Measurements from ENCODE around the gene TRAPPC14.
A peak's percentile ranks its signal among the peaks of the same experiment; 100 is the strongest.
"Not testable (repeated sequence)": the region's sequence is repeated elsewhere in the genome, so short reads cannot be mapped to it uniquely, and the experiment has no call there.

TRAPPC14 gene

DNA sequence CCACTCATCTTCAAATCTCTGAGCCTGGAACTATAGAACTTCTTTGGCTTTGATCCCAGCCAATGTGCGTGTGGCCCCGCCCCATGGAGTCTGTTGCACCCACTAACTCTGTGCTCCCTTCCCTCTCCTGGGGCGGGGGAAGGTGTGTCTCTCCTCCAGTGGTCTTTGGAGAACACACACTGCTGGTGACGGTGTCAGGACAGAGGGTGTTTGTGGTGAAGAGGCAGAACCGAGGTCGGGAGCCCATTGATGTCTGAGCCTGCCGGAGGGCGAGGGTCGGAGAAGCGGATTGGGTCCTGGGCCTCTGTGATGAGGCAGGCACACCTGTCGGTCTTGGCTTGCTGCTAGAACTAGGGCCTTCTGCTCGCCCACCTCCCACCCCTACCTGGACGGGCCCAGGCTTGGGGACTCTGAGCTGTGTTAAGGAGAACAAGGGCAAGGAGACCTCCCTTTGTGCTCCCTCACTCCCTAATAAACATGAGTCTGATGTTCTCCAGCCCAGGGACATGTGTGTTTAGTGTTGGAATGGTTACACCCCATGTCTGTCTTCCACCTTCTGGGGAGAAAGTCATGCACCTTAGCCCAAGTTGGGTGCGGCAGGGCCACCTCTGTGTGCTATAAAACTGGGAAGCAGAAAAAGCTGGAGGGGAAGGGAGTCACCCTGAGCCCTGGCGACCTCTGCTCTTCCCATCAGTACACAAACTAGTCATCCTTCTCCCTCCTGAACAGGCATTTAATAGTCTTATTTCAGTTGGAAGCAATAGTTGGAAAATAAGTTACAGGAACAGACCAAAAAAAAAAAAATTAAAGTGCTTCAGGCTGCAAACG, 4.6 kb downstream of the TRAPPC14 start:
- DNase-seq, result no peak

DNA sequence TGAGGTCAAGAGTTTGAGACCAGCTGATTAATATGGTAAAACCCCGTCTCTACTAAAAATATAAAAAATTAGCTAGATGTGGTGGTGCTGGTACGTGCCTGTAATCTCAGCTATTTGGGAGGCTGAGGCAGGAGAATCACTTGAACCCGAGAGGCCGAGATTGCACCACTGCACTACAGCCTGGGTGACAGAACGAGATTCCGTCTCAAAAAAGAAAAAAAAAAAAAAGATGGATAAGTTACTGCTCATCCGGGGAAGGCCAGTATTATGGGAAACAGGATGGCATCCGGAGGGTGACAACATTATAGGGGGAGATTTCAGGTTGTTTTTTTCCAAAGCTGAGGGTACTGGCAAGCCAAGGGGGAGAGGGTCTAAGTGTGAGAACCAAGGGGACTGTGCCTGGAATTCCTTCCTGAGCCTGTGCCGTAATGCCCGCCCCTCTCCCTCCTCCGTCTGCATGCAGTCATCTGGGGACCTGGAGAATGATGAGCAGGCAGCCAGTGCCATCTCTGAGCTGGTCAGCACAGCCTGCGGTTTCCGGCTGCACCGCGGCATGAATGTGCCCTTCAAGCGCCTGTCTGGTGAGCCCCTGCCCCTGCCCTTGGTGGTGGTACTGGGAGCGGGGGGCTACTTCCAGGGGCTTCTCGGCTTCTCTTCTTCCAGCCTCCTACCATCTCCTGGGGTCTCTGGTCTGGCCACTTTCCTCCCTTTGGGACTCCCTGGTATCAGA, 5.4 kb downstream of the TRAPPC14 start:
- DNase-seq, result no peak

DNA sequence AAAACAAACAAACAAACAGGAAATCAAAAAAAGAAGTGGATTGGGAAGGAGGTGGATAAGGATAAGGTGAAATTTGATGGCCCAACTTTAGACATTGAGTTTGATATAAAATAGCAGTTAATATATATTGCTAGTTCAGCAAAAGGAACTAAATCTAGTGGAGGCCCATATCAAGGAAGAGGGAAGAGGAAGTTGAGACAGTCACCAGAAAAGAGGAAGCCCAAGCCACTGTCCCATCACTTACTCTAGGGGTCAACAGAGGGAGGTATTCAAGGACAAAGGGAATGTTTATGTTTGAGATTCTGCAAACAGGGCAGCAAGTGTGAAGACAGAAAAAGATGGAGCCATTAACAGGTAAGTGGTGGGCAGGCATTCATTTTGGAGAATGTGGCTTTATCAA, 6.1 kb downstream of the TRAPPC14 start:
- DNase-seq, result no peak

DNA sequence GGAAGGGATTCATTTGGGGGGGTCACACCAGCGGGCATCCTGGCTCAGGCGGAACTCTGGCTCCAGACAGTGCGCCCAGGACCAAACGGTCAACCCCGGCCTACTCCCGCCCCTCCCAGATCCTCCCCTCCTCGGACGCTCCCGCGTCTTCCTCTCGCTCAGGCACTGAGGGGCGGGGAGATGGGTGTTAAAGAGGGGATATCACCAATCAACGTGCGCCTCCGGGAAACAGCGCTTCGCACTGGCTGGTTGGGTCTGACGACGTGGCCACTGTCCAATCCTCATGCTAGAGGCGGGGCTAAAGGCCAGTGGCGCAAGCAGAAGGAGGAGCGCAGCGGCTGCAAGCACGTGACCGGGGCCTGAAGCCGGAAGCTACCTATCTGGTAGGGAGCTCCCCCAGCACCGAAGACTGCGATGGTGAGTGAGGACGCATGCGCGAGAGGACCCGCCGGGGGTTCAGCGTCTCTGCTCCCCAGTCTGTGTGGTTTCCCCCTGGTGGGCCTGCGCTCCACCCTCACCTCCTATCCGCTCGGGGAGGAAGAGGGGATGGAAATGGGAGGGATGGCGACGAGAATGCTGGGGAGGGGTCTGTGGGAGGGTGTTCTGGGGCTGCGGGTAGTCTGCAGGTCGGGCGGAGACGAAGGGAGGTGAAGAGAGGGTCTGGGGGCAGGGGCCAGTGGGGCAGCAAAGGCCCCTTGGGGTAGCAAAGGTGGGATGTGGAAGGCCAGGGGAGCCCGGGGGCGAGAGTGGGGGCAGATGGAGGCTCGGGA, 9.8 kb downstream of the TRAPPC14 start, which contains the start of gene LAMTOR4:
Gene LAMTOR4, plus strand, starts transcription at position 360 of the 770 bp plus-strand sequence. Its CDS starts 55 bp downstream, at position 415.
- peak; percentile 96 for DNase-seq

DNA sequence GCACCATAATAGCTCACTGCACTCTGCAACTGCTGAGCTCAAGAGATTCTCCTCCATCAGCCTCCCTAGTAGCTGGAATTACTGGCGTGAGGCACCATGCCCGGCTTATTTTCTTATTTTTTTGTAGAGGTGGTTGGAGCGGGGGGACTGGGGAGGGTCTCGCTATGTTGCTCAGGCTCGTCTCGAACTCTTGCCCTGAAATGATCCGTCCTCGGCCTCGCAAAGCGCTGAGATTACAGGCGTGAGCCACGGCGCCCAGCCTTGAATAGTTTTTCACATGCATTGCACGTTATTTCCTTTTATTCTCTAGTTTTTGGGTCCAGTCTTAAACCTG, 10.3 kb downstream of the TRAPPC14 start:
- no peak for DNase-seq

DNA sequence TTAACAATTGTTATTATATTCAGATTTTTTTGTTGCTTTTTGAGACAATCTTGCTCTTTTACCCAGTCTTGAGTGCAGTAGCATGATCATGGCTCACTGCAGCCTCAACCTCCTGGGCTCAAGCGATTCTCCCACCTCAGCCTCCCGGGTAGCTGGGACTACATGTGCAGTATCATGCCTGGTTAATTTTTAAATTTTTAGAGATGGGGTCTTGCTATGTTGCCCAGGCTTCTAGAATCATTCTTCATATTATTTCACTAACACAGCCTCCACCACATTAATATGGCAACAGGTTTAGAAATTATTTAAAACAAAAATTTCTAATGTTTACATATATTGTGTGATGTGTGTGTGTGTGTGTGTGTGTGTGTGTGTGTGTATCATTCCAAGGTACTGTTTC, 11.2 kb downstream of the TRAPPC14 start:
- DNase-seq, result no peak

DNA sequence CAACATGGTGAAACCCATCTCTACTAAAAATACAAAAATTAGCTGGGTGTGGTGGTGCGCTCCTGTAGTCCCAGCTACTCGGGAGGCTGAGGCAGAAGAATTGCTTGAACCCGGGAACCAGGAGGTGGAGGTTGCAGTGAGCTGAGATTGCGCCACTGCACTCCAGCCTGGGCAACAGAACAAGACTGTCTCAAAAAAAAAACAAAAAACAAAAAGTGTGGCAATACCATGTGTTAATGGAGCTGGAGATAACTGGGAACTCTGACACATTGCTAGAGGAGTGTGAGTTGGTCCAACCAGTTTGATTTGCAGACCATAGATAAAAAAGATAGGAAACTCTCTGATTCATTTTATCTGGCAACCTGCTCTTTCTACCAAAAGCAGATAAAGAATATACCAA, 12.2 kb downstream of the TRAPPC14 start:
- DNase-seq, result not testable (repeated sequence)

DNA sequence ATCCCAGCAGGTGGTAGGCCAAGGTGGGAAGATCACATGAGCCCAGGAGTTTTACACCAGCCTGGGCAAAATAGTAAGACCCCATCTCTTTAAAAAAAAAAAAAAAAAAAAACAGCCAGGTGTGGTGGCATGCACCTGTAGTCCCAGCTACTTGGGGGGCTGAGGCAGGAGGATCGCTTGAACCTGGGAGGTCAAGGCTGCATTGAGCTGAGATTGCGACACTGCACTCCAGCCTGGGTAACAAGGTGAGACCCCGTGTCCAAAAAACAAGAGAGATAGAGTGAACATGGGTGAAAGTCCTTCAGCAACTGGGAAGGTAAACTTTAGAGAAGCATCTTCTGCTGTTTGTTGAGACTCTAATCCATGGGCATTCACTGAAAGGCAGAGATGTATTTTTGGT, 16.1 kb downstream of the TRAPPC14 start:
- DNase-seq, result no peak

DNA sequence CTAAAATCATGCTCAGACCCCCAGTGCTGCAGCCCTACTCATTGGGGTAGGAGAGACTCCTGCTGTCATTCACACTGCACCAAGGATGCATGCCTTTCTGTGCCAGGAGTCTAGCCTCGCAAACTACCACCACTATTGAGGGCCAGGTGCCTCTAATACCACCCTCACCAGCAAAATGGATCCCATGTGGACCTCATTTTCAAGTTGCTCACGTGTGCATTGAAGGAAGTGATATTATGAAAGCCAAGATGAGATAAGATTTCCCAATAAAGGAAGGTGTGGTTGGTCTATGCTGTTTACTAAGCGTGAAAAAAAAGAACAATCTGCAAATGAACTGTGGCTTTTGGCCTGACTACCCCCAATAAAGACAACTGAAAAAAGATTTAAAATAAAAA, 17.0 kb downstream of the TRAPPC14 start:
- DNase-seq, result no peak

DNA sequence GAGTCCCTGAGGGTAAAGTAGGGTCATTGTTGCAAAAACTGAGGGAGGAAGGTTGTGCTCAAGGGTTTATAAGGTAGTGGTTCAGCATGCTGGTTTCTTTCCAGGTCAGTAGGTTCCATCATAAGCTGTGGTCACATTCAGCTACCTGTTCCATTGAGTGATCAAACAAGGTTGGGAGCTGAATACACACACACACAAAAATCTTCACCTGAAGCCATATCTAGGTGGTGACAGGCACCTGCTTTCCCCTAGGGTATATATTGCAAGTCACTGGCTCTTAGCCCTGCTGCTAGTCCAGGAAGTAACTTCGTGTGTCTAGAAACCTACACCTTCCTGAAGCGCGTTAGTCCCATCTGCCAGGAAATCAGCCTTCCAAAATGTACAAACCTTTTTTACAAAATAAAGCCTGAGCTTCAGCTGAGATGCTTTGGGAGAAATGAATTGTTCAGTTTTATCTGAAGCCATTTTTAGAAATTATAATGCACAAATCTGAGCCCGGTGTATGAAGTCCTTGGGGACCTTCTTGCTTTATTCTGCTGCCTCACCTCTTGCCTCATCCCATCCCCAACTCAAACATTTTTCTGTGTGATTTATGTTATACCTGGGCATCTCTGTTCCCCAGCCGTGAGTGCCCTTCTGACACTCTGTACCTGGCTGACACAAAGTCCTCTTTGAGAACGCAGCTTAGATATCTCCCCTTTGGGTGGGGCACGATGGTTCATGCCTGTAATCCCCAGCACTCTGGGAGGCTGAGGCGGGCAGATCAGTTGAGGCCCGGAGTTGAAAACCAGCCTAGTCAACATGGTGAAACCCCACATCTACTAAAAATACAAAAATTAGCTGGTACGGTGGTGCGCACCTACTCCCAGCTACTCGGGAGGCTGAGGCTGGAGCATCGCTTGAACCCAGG, 20.4 kb downstream of the TRAPPC14 start:
- DNase-seq, result no peak

DNA sequence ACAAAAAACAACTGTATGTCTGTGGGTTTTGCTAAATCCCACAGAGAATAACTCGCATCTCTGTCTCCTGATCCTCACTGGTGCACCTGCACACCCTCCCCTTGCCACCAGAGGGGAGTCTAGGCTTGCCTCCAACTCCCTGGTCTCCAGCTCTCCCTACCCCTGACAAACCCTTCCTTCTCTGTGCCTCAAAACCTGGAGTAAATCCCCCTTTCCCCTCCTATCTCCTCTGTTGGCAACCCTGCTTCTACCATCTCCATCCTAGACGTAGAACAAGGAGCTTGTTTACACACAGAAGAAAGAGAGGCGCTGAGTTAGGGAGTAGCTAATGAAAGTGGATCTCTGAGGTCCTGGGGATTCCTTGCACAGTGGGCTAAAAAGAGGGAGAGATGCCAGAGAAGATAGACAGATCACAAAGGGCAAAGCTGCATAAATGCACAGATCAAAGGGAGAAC, 25.8 kb downstream of the TRAPPC14 start:
- peak; percentile 56 for DNase-seq

DNA sequence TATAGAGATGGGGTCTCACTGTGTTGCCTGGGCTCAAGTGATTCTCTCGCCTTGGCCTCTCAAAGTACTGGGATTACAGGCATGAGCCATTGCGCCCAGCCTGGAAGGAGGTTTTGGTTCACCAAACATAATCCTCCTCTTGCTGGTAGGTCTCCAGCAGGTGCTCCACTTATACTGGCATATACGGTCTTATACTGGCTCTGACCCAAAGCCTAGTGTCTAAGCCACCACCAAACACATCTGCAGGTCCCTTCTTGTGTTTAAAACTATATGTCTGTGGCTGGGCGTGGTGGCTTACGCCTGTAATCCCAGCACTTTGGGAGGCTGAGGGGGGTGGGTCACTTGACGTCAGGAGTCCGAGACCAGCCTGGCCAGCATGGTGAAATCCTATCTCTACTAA, 26.4 kb downstream of the TRAPPC14 start:
- no peak for DNase-seq

DNA sequence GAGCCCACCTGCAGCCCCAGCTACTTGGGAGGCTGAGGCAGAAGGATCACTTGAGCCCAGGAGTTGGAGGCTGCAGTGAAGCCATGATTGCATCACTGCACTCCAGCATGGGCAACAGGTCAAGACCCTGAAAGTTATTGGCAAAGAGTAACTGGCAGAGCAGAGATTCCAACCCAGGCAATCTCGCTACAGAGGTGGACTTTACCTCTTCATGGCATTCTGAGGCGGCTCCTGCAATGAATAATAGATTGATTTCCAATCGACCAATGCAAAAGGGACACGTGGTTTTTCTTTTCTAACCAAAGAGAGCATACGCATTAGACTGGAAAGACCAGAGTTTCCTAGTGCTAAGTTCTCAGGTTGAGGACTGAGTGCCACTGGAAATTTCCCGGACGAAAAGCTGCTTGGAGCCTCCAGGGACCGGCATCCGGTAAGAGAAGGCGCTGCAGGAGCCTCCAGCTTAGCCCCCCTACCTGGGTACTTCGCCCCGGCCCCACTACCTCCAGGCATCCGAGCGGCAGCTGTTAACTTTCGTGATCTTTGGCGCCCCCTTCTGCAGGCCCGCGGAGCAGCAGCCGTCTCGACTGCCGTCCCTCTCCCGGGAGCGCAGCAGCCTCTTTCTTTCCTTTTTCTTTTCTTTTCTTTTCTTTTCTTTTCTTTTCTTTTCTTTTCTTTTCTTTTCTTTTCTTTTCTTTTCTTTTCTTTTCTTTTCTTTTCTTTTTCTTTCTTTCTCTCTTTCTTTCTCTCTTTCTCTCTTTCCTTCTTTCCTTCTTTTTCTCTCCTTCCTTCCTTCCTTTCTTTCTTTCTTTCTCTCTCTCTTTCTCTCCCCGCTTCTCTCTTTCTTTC, 27.7 kb downstream of the TRAPPC14 start:
- peak; percentile 70 for DNase-seq

DNA sequence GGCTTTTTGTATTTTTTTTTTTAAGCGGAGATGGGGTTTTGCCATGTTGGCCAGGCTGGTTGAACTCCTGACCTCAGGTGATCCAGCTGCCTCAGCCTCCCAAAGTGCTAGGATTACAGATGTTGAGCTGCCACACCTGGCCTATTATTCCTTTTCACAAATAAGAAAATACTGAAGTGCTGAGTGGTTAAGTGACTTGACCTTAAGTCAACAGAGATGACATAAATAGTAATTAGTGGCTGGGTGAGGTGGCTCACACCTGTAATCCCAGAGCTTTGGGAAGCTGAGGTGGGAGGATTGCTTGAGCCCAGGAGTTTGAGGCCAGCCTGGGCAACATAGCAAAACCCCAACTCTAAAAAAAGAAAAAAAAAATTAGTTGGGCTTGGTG, 28.3 kb downstream of the TRAPPC14 start:
- not testable (repeated sequence) for DNase-seq

DNA sequence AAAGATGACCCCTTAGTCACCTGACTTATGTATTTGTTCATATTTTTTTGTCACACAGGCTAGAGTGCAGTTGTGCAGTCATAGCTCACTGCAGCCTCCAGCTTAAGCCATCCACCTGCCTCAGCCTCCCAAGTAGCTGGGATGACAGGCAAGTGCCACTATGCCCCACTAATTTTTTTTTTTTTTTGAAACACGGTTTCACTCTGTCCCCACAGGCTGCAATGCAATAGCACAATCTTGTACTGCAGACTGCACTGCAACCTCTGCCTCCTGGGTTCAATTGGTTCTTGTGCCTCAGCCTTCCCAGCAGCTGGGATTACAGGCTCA, 29.9 kb downstream of the TRAPPC14 start:
- DNase-seq, result no peak

DNA sequence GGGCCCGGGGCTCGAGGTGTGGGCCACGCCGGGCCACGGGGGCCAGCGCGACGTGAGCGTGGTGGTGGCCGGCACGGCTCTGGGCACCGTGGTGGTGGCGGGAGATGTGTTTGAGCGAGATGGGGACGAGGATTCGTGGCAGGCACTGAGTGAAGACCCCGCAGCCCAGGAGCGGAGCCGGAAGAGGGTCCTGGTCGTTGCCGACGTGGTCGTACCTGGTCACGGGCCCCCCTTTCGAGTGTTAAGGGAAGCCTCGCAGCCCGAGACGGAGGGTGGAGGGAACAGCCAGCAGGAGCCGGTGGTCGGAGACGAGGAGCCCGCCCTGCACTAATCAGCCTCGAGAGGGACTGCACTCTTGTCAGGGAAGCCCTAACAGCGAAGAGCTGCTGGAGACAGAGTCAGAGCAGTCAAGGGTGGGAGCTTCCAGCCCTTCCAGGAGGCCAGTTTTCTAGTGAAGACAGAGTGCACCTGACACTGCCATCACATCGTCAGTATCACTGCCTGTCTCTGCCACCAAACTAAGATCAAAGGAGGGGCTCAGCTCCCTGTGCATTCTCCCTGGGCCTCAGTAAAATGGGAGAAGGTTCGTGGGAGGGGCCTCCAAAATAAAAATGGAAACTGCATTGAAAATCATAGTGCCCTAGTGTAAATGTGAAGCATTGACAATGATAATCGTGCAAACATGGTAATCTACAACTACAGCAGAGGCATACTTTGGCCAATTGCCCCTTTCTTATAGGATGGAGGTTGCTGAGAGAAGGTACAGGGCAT, 30.5 kb downstream of the TRAPPC14 start:
- no peak for DNase-seq

DNA sequence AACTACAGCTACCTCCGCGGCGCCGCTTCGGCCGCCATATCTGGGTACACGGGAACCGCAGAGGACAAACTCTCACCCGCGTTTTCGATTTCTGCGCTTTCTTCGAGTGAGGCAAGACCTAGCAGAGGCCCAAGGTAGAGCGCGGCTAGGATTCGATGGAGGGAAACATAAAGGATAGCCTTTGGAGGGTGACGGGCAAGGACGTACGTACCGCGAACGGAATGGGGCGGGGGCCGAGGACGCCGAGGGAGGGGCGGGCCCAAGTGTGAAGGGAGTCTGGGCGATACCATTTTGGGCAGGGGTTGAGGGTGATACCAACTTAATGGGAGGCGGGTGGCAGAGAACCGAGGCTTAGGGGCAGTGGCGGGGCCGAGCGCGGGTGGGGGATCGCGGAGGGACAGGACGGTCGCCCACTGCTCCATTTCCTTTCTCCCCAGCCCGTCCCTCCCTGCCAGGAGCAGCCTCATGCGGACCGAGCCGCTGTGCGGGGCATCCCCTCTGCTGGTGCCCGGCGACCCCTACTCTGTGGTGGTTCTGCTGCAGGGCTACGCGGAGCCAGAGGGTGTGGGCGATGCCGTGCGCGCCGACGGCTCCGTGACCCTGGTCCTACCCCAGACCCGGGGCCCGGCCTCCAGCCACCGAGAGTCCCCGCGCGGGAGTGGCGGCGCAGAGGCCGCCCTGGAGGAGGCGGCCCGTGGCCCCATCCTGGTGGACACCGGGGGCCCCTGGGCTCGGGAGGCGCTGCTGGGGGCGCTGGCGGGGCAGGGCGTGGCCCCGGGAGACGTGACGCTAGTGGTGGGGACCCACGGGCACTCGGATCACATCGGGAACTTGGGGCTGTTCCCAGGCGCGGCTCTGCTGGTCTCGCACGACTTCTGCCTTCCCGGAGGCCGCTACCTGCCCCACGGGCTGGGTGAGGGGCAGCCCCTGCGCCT, 31.3 kb downstream of the TRAPPC14 start, which contains the start of gene MBLAC1:
Gene MBLAC1, plus strand, starts transcription at position 37 of the 935 bp plus-strand sequence. Its CDS starts 429 bp downstream, at position 466.
- peak; percentile 83 for DNase-seq

DNA sequence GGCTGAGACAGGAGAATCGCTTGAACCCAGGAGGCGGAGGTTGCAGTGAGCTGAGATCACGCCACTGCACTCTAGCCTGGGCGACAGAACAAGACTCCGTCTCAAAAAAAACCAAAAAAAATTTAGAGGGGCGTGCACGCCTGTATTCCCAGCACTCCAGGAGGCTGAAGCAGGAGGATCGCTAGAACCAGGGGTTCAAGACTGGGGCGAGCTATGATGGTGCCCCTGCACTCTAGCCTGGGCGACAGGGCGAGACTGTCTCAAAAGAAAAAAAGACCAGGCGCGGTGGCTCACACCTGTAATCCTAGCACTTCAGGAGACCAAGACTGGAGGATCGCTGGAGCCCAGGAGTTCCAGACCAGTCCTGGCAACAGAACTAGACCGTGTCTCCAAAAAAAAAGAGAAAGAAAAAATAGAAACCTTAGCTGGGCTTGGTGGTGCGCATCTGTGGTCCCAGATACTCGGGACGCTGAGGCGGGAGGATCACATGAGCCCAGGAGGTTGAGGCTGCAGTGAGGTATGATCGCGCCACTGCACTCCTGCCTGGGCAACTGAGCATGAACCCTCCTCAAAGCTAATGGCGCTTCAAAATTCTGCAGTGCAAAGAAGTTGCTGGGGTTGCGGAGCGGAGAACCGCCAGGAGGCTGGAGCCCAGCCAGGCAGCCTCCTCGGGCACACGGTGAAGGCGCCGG, 32.1 kb downstream of the TRAPPC14 start:
- DNase-seq, result no peak
